NCI-H524 treated with DMSO at 0.1 percent for 48 hours (cell line): ENCODE measurements around the gene MPP1.

Source experiments
- DNase-seq: peaks from one replicate; lab custom pipeline; 2025; lab: John Stamatoyannopoulos, UW

MPP1 gene

DNA sequence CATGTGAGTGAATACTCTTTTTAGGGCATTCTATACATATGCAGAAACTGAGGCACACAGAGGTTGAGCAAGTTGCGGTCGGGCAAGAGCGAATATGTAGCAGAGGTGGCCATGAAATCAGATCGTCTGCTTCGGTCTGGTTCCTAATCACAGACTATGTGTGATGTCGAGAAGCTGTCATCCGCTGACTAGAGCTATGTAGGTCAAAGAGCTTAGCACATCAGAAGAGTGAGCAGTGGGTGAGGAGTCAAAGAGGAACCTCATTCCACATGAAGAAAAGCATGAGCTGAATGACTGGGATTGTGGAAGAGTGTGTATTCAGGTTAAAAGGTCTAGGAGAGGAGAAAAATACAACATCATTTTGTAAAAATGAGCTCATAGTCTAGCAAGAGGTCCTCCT, 73.4 kb downstream of the MPP1 start:
- DNase-seq: no peak

DNA sequence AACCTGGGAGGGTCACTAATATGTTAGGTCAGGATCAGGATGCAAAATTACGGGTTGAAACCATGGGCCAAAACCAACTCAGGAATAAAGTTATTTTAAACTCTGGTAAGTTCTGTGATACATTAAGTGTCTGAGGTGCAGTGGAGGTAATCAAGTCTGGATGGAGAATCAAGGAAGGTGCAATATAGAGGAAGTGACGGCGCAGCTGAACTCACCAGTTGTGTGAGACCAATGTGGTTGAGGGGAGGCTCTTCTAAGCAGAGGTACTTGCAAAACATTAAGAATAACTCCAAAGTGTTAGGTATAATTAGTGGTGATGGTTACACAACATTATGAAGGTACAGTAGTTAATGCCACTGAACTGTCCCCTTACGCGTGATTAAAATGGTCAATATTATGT, 74.1 kb downstream of the MPP1 start:
- DNase-seq: no peak

DNA sequence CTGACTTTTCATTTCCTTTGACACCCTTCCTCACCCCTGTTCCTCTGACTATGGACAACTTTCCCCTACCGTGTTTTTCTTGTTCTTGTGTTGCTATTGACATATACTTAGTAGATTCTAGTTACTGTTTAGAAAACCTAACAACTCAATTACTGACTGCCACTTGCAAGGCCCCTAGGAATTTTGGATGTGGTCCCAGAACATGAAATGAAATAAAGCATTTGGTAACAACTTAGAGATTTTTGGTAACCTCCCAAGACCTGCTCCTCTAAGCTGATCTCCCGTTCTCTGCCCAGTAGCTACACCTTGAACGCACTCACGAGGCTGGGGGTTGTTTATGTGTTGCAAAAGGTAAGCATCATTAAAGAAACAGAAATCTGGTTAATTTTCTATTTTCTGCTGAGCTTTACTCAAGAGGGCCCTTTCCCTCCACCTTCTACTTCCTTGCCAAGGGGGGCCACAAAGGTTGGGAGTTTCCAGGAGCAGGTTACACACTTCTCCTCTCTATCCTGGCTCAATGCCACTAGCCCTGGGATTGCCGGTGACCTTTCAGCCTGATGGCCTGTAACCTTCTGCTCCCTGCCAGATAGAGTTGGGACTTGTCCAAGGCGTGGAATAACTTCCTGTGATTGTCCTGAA, 74.9 kb downstream of the MPP1 start:
- DNase-seq: no peak

DNA sequence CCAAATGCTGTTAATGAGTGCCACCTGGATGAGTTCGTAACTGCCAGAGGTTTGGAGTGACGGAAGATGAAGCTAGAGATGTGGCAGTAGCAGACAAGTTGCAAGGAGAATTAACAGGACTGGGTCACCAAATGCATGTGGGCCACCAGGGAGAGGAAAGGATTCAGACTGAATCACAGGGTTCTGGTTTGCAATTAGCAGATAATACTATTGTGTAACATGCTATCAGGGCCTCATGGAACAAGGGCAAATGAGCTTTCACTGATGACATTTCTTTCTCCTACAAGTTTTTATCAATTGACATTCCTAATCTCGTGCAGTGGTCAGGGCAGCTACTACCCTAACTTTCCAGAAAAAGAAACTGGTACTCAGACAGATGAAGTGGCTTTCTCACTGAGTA, 75.8 kb downstream of the MPP1 start:
- no peak for DNase-seq
